Lower lobe of right lung (tissue), 2 donors: ENCODE data around the gene LTC4S. TPM values are rescaled to one million over a fixed set of nuclear protein-coding genes. Genes with fewer than 3 reads are reported as not detected.

ENCODE experiments used
- ATAC-seq, 2 donors: fragments of 200-7000 bp; cut with Tn5 transposase; one replicate each; pipeline ENCODE4 v1.9.1; 2020 to 2022; ENCODE audit warnings: mild to moderate bottlenecking in 2 of 2, moderate library complexity in 2 of 2
- DNase-seq: peaks from one replicate; pipeline ENCODE4 v3.0.0-alpha.2; 2020
- H3K27ac ChIP-seq: fragments of 200-600 bp; one replicate; pipeline ENCODE4 v1.8.0; 2022
- H3K27me3 ChIP-seq: fragments of 200-600 bp; one replicate; pipeline ENCODE4 v1.8.0; 2022; ENCODE audit warnings: low read depth
- H3K36me3 ChIP-seq: fragments of 200-600 bp; one replicate; pipeline ENCODE4 v1.8.0; 2022; ENCODE audit warnings: mild to moderate bottlenecking
- H3K4me1 ChIP-seq: fragments of 200-600 bp; one replicate; pipeline ENCODE4 v1.8.0; 2022
- H3K4me3 ChIP-seq: fragments of 200-600 bp; one replicate; pipeline ENCODE4 v1.8.0; 2022; ENCODE audit warnings: mild to moderate bottlenecking
- H3K9me3 ChIP-seq: fragments of 200-600 bp; one replicate; pipeline ENCODE4 v1.8.0; 2022
- intact Hi-C: fragments of 100-400 bp; cut with DNase I; formaldehyde crosslinking; loops from one replicate; pipeline ENCODE4 v1.11.0; 2022
- microRNA-seq: library from miRNA; unstranded; fragments of <30 nt; microRNA quantifications from one replicate; pipeline ENCODE4 v1.2.0, GENCODE V29; 2020; ENCODE audit warnings: borderline number of aligned reads
- total RNA-seq: library from RNA; stranded (reverse); fragmentation: NEBNext Ultra II Directional; extraction: Animal tissue kit (Norgen Biotek cat#: 25700); gene quantifications from one replicate; pipeline ENCODE4 v1.2.1, GENCODE V29; 2021
- TF ChIP-seq, protein P1 (sequence below): fragments of 200-600 bp; IDR thresholded peaks from one replicate; pipeline ENCODE4 v1.8.0; 2022; ENCODE audit warnings: antibody characterized with exemption, mild to moderate bottlenecking
- donor health status: DM: no; HTN: yes; CAD: no; lungs with severe emphysema.

The LTC4S gene
- total RNA-seq, 1 donor from 2014 or later = 20.1 TPM

DNA sequence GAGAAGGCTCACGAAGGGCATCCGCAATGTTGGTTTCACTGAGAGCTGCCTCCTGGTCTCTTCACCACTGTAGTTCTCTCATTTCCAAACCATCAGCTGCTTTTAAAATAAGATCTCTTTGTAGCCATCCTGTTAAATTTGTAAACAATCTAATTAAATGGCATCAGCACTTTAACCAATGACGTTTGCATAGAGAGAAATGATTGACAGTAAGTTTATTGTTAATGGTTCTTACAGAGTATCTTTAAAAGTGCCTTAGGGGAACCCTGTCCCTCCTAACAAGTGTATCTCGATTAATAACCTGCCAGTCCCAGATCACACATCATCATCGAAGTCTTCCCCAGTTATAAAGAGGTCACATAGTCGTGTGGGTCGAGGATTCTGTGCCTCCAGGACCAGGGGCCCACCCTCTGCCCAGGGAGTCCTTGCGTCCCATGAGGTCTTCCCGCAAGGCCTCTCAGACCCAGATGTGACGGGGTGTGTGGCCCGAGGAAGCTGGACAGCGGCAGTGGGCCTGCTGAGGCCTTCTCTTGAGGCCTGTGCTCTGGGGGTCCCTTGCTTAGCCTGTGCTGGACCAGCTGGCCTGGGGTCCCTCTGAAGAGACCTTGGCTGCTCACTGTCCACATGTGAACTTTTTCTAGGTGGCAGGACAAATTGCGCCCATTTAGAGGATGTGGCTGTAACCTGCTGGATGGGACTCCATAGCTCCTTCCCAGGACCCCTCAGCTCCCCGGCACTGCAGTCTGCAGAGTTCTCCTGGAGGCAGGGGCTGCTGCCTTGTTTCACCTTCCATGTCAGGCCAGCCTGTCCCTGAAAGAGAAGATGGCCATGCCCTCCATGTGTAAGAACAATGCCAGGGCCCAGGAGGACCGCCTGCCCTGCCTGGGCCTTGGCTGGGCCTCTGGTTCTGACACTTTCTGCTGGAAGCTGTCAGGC, 43.6 kb downstream of the LTC4S start:
- Histone ChIP-seq H3K4me3 (no peak overlapping the region), H3K9me3 (no peaks in the 10 kb centered on the region), H3K27me3 (no peaks in the 10 kb centered on the region), H3K4me1 (peaks cover 21% of the 10 kb centered on the region), H3K27ac (peak overlapping the region; percentile 6), H3K36me3 (peaks cover 91% of the 10 kb centered on the region)
- no peak for ATAC-seq
- intact Hi-C loops = no loop called here
- no peak for DNase-seq
- TF ChIP-seq, protein P1, sequence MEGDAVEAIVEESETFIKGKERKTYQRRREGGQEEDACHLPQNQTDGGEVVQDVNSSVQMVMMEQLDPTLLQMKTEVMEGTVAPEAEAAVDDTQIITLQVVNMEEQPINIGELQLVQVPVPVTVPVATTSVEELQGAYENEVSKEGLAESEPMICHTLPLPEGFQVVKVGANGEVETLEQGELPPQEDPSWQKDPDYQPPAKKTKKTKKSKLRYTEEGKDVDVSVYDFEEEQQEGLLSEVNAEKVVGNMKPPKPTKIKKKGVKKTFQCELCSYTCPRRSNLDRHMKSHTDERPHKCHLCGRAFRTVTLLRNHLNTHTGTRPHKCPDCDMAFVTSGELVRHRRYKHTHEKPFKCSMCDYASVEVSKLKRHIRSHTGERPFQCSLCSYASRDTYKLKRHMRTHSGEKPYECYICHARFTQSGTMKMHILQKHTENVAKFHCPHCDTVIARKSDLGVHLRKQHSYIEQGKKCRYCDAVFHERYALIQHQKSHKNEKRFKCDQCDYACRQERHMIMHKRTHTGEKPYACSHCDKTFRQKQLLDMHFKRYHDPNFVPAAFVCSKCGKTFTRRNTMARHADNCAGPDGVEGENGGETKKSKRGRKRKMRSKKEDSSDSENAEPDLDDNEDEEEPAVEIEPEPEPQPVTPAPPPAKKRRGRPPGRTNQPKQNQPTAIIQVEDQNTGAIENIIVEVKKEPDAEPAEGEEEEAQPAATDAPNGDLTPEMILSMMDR = no peak

DNA sequence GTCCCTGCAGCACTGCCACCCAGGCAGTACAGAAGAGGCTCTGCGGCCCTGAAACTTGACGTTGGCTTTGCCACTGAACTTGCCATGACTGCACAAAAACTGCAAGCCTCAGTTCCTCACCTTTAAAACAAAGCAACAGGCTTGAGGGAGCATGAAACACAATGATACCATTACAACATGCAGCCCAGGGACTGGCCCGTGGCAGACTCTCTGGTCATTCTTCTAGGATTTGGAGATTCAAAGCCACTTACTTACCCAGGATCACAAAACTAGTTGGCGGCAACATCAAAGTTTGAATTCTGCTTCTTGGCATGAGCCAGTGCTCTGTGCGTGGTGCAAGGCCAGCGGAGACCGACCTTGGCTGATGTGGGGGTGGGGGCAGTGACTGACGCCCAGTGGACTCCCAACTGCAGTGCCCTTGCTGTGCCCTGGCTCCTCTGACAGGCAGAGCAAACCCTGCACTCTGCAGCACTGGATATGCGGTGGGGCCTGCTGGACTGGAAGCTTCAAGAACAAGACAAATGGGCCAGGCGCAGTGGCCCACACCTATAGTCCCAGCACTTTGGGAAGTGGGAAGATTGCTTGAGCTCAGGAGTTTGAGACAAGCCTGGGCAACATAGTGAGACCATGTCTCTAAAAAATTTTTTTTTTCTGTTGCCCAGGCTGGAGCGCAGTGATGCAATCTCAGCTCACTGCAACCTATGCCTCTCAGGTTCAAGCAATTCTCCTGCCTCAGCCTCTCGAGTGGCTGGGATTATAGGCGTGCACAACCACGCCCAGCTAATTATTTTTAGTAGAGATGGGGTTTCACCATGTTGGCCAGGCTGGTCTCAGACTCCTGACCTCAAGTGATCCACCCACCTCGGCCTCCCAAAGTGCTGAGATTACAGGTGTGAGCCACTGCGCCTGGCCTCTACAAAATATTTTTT, 45.8 kb downstream of the LTC4S start:
- intact Hi-C loops = no loop called here
- H3K27ac ChIP-seq = peak overlapping the region; percentile 11
- TF ChIP-seq, protein P1 = no peak
- H3K4me1 ChIP-seq = peaks cover 16% of the 10 kb centered on the region
- H3K9me3 ChIP-seq = no peaks in the 10 kb centered on the region
- H3K36me3 ChIP-seq = peaks cover 71% of the 10 kb centered on the region
- ATAC-seq (peak; percentile 19 to 29), DNase-seq (no peak)
- H3K27me3 ChIP-seq = no peaks in the 10 kb centered on the region
- no peak overlapping the region for H3K4me3 ChIP-seq

GRCh38 chr5:179840321-179840720, 46.5 kb downstream of the LTC4S start:
- TF ChIP-seq, protein P1 = no peak
- peak; percentile 31 for DNase-seq

DNA sequence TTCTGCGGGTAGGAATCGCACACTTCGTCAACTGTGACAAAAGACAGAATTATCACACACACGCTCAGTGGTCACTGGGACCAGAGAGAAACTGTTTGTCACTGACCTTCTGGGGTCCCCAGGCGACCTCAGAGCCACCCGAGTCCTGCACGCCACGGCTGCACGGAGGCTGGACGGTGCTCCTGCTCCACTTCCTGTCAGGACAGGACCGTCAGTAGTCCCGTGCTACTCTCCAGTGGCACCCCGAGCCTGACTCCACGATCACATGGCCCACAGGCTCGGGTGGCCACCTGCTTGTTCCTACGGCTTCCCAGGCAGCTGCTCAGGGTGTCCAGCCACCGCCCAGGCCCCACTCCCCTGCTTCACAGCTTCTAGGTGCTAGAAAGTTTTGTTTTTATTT, 47.0 kb downstream of the LTC4S start:
- Histone ChIP-seq H3K27me3 (no peaks in the 10 kb centered on the region), H3K27ac (no peak overlapping the region), H3K9me3 (peaks cover 7% of the 10 kb centered on the region), H3K36me3 (peaks cover 65% of the 10 kb centered on the region), H3K4me3 (no peak overlapping the region), H3K4me1 (peaks cover 16% of the 10 kb centered on the region)
- ATAC-seq = no peak
- TF ChIP-seq, protein P1 = no peak
- intact Hi-C loops = no loop called here
- peak; percentile 41 for DNase-seq

More at GRCh38 chr5:179840321-179840720, 46.5 kb downstream of the LTC4S start:
- Histone ChIP-seq H3K27ac (no peak overlapping the region), H3K4me3 (no peak overlapping the region), H3K9me3 (peaks cover 7% of the 10 kb centered on the region), H3K36me3 (peaks cover 67% of the 10 kb centered on the region), H3K27me3 (no peaks in the 10 kb centered on the region), H3K4me1 (peaks cover 16% of the 10 kb centered on the region)
- intact Hi-C loops = no loop called here
- no peak for ATAC-seq

DNA sequence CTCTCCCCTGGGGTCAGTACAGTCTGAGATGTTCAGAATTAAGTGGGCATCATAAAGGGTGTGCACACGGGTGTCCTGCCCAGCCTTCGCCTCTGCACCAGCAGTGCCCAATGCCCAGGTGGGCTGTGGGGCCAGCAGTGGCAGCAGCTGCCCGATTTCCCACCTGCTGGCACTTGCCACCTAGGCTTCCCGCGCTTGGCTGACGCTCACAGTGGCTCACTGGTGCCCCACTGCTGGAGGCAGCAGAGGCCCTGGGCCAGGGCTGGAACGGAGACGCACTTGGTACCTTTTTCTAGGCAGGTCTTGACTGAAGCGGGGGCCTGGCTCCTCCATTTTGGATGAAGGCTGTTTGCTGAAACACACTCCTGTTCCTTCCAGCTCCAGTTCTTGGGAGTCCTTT, 47.8 kb downstream of the LTC4S start:
- Histone ChIP-seq H3K27ac (no peak overlapping the region), H3K4me1 (peaks cover 8% of the 10 kb centered on the region), H3K9me3 (peaks cover 7% of the 10 kb centered on the region), H3K36me3 (peaks cover 65% of the 10 kb centered on the region), H3K4me3 (no peak overlapping the region), H3K27me3 (no peaks in the 10 kb centered on the region)
- intact Hi-C loops = no loop called here
- DNase-seq (peak; percentile 26), ATAC-seq (no peak)
- TF ChIP-seq, protein P1 = no peak

Small RNAs within 50 kb of the gene (microRNA-seq; reads per million reads assigned to microRNA genes)
- 1.5 reads per million for gene MIR1229

Other genes with a start within 250 kb of the LTC4S start
- 58.8 TPM for gene RUFY1, start 243.4 kb upstream of the LTC4S start, total RNA-seq
- gene HNRNPH1, start 170.3 kb upstream of the LTC4S start, total RNA-seq = 517 TPM
- not detected for gene CBY3, start 113.0 kb upstream of the LTC4S start, total RNA-seq
- gene CANX, start 95.0 kb upstream of the LTC4S start, total RNA-seq = 603 TPM
- 27.8 TPM for gene MAML1, start 61.2 kb upstream of the LTC4S start, total RNA-seq
- 105 TPM for gene MGAT4B, start 12.9 kb downstream of the LTC4S start, total RNA-seq
- gene SQSTM1, start 26.9 kb downstream of the LTC4S start, total RNA-seq = 450 TPM
- 25.0 TPM for gene MRNIP, start 64.8 kb downstream of the LTC4S start, total RNA-seq
- gene TBC1D9B, start 113.9 kb downstream of the LTC4S start, total RNA-seq = 94.0 TPM